Left ventricle myocardium inferior (tissue), 1 donor: ENCODE measurements around the gene PLA2G2D. TPM values are rescaled to one million over a fixed set of nuclear protein-coding genes. Genes with fewer than 3 reads are reported as not detected.

Experiments
- DNase-seq: peaks from one replicate; pipeline ENCODE4 v3.0.0-alpha.2; 2020
- H3K27ac ChIP-seq: fragments of 200-600 bp; replicated peaks from 2 replicates; pipeline ENCODE4 v1.8.0; 2021
- H3K27me3 ChIP-seq: fragments of 200-600 bp; 2 replicates; pipeline ENCODE4 v1.8.0; 2021; ENCODE audit warnings: low read depth
- H3K36me3 ChIP-seq: fragments of 200-600 bp; 2 replicates; pipeline ENCODE4 v1.8.0; 2021
- H3K4me1 ChIP-seq: fragments of 200-600 bp; 2 replicates; pipeline ENCODE4 v1.8.0; 2021
- H3K4me3 ChIP-seq: fragments of 200-600 bp; 2 replicates; pipeline ENCODE4 v1.8.0; 2021; ENCODE audit warnings: mild to moderate bottlenecking, moderate library complexity
- H3K9me3 ChIP-seq: fragments of 200-600 bp; replicated peaks from 2 replicates; pipeline ENCODE4 v1.8.0; 2021
- intact Hi-C: fragments of 100-400 bp; cut with micrococcal nuclease; formaldehyde crosslinking; loops from one replicate; pipeline ENCODE4 v1.11.0; 2022
- total RNA-seq: library from RNA; stranded (reverse); fragmentation: NEBNext Ultra II Directional; extraction: Animal tissue kit (Norgen Biotek cat#: 25700); gene quantifications from one replicate; pipeline ENCODE4 v1.2.1, GENCODE V29; 2021
- TF ChIP-seq, protein P1 (sequence below): fragments of 200-600 bp; IDR thresholded peaks from 2 replicates; pipeline ENCODE4 v1.8.0; 2021; ENCODE audit warnings: antibody characterized with exemption, mild to moderate bottlenecking, borderline replicate concordance
- donor health status: DM: no; HTN: yes; CAD: no; lungs with severe emphysema.

The PLA2G2D gene
- total RNA-seq, 1 donor from 2014 or later, result not detected

DNA sequence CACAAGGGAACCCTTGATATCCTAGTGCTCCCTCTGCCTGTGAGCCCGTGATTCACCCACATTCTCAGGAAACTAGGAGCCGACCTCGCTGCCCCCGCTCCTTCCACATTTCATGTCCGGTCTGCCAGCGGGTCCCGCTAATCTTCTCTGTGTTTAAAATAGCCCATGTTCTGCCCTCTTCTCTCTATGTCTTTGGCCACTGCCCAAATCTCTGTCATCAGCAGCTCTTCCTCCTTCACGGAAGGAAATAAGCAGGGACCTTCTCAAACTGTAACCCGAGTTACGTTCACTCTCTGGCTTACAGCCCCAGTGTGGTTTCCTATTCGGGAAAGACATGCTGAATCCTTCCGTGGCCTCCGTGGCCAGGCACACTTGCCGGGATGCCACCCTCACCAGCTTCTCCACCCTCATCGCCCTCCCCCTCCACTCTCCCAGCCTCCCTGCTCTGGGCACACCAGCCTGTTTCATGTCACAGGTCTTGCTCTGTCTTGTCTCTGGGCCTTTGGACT, 45.4 kb upstream of the PLA2G2D start:
- Histone ChIP-seq H3K27ac (peak overlapping the region; percentile 57), H3K9me3 (peaks cover 25% of the 10 kb centered on the region), H3K4me1 (peaks cover 10% of the 10 kb centered on the region), H3K4me3 (no peak overlapping the region), H3K27me3 (peaks cover 57% of the 10 kb centered on the region), H3K36me3 (no peaks in the 10 kb centered on the region)
- intact Hi-C loops, result no loop called here
- TF ChIP-seq, protein P1, sequence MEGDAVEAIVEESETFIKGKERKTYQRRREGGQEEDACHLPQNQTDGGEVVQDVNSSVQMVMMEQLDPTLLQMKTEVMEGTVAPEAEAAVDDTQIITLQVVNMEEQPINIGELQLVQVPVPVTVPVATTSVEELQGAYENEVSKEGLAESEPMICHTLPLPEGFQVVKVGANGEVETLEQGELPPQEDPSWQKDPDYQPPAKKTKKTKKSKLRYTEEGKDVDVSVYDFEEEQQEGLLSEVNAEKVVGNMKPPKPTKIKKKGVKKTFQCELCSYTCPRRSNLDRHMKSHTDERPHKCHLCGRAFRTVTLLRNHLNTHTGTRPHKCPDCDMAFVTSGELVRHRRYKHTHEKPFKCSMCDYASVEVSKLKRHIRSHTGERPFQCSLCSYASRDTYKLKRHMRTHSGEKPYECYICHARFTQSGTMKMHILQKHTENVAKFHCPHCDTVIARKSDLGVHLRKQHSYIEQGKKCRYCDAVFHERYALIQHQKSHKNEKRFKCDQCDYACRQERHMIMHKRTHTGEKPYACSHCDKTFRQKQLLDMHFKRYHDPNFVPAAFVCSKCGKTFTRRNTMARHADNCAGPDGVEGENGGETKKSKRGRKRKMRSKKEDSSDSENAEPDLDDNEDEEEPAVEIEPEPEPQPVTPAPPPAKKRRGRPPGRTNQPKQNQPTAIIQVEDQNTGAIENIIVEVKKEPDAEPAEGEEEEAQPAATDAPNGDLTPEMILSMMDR, result peak; percentile 32
- peak; percentile 52 for DNase-seq

DNA sequence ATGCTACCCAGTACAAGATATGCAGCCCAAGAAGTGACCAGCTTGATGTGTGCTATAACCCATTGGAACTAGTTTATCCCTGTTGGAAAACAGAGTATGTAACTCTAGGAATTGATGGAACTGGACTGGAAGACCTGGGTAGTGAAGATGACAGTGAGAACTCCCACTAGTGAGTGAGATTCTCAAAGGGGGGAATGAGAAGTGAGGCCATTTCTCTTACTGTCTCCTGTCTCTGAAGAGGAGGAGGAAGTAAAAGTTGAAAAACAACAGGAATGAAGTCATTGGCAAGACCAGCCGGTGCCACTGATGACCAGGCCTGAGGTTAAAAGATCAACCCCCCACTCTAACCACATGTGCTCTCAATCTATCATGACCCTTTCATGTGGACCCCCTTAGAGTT, 40.7 kb upstream of the PLA2G2D start:
- Histone ChIP-seq H3K4me1 (peaks cover 10% of the 10 kb centered on the region), H3K9me3 (peaks cover 43% of the 10 kb centered on the region), H3K27ac (no peak overlapping the region), H3K4me3 (no peak overlapping the region), H3K27me3 (peaks cover 14% of the 10 kb centered on the region), H3K36me3 (no peaks in the 10 kb centered on the region)
- TF ChIP-seq, protein P1, result no peak
- no peak for DNase-seq
- intact Hi-C loops, result no loop called here

DNA sequence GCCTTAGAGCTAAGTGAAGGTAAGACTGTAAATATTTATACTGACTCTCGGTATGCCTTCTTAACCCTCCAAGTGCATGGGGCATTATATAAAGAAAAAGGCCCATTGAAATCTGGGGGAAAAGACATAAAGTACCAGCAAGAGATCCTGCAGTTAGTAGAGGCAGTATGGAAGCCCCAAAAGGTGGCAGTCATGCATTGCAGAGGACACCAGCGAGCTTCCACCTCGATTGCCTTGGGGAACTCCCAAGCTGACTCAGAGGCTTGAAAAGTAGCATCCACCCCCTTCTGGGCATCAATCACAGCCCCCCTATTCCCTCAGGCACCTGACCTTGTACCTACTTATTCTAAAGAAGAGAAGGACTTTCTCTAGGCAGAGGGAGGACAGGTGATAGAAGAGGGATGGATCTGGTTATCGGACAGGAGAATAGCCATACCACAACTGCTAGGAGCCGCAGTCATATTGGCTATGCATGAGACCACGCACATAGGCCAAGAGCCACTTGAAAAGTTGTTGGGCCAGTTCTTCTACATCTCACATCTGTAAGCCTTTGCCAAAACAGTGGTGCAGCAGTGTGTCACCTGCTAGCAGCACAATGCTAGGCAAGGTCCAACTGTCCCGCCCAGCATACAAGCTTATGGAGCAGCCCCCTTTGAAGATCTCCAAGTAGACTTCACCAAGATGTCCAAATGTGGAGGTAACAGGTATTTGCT, 39.2 kb upstream of the PLA2G2D start:
- H3K36me3 ChIP-seq, result no peaks in the 10 kb centered on the region
- no peaks in the 10 kb centered on the region for H3K4me1 ChIP-seq
- H3K27me3 ChIP-seq, result peaks cover 8% of the 10 kb centered on the region
- TF ChIP-seq, protein P1, result no peak
- no peak for DNase-seq
- no peak overlapping the region for H3K4me3 ChIP-seq
- peaks cover 43% of the 10 kb centered on the region for H3K9me3 ChIP-seq
- intact Hi-C loops, result no loop called here
- no peak overlapping the region for H3K27ac ChIP-seq

DNA sequence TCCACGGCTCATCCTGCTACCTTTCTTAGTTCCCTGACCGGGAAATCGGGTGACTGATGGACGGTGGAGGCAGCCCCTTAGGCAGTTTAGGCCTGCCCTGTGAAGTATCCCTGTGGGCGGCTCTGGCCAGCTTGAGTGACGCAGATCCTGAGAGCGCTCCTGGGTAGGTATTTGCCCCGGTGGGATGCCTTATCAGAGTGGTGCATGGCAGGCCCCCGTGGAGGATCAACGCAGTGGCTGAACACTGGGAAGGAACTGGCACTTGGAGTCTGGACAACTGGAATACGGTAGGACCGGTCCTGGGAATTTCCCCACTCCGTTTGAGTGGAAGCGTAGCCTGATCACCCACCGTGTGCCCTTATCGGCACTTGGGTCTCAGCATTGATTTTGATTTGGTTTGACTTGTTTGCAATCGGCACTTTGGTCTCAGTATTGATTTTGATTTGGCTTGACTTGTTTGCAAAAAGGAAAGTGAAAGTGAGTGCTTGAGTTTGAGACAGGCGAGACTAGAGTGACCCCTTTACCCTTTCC, 35.0 kb upstream of the PLA2G2D start:
- no peak for DNase-seq
- H3K4me3 ChIP-seq, result peak overlapping the region; percentile 41

DNA sequence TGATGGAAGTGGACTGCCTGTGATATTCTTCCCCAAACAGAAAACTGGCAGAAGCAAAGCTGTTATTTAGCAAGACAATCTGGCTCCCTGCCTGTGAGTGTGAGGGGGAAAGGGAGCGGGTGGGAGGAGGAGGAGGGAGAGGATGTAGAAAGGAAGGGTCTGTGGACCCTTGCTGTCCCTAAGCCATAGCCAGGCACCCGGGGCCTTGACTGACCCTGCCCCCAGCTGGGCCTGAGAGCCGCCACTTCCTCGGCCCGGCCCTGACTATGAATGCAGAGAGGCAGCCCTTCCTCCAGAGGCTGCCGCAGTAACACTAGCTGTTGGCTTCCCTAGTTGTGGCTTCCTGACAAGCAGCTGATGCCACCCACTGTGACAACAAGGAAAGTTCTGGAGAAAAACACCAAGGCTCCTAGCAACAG, 33.7 kb upstream of the PLA2G2D start:
- H3K9me3 ChIP-seq, result peaks cover under 1% of the 10 kb centered on the region
- H3K27me3 ChIP-seq, result peaks cover 30% of the 10 kb centered on the region
- H3K4me3 ChIP-seq, result no peak overlapping the region
- TF ChIP-seq, protein P1, result no peak
- intact Hi-C loops, result loop anchor here (5.0 kb wide), 1 partner anchor 236 kb away; no protein-coding TSS in a partner anchor
- no peaks in the 10 kb centered on the region for H3K36me3 ChIP-seq
- DNase-seq, result peak; percentile 43
- H3K4me1 ChIP-seq, result peaks cover 18% of the 10 kb centered on the region
- H3K27ac ChIP-seq, result peak overlapping the region; percentile 55

More for the DNA sequence above, 35.0 kb upstream of the PLA2G2D start:
- peaks cover 17% of the 10 kb centered on the region for H3K27me3 ChIP-seq
- H3K9me3 ChIP-seq, result peaks cover 14% of the 10 kb centered on the region
- H3K27ac ChIP-seq, result peak overlapping the region; percentile 16
- TF ChIP-seq, protein P1, result no peak
- H3K4me1 ChIP-seq, result peaks cover 18% of the 10 kb centered on the region
- H3K36me3 ChIP-seq, result no peaks in the 10 kb centered on the region
- intact Hi-C loops, result loop anchor here (5.0 kb wide), 1 partner anchor 237 kb away; no protein-coding TSS in a partner anchor
